ENCODE data around the gene IQCN.

- TF ChIP-seq CTCF (conservative IDR thresholded peaks at IDR 0.05) (no peak), ZFX (IDR thresholded peaks at IDR 0.05) (no peak)
Observed at GRCh38 chr19:18295034-18295451, 20.8 kb upstream of the IQCN start.

Data from C4-2B (cell line).